Mucosa of rectum (tissue), 2 donors: ENCODE results near the gene ACTN2.

Experiments used
- H3K27ac ChIP-seq, 2 donors: one replicate each; pipeline ENCODE4 v1.7.0; 2013; ENCODE audit warnings: inconsistent platforms in 2 of 2, low read depth in 2 of 2, low read length in 2 of 2
- H3K27me3 ChIP-seq, 2 donors: one replicate each; pipeline ENCODE4 v1.7.0; 2013; ENCODE audit warnings: low read length in 2 of 2; ENCODE audit not compliant: control insufficient read depth in 2 of 2, insufficient read depth in 2 of 2
- H3K36me3 ChIP-seq, 2 donors: one replicate each; pipeline ENCODE4 v1.7.0; 2013; ENCODE audit warnings: low read length in 2 of 2; ENCODE audit not compliant: control insufficient read depth in 2 of 2, insufficient read depth in 2 of 2
- H3K4me1 ChIP-seq, 2 donors: one replicate each; pipeline ENCODE4 v1.7.0; 2013; ENCODE audit warnings: low read length in 2 of 2, mild to moderate bottlenecking in 1 of 2; ENCODE audit not compliant: control insufficient read depth in 2 of 2, insufficient read depth in 2 of 2
- H3K4me3 ChIP-seq, 2 donors: one replicate each; pipeline ENCODE4 v1.7.0; 2013; ENCODE audit warnings: low read length in 2 of 2
- H3K9ac ChIP-seq, 2 donors: one replicate each; pipeline ENCODE4 v1.7.0; 2013; ENCODE audit warnings: low read length in 2 of 2, low read depth in 1 of 2, mild to moderate bottlenecking in 1 of 2
- H3K9me3 ChIP-seq, 2 donors: one replicate each; pipeline ENCODE4 v1.7.0; 2013; ENCODE audit warnings: low read length in 2 of 2; ENCODE audit not compliant: control insufficient read depth in 2 of 2
- donor health status: healthy.
- donor health status: Normal muscosa, but diverticular disease.

The ACTN2 gene

DNA sequence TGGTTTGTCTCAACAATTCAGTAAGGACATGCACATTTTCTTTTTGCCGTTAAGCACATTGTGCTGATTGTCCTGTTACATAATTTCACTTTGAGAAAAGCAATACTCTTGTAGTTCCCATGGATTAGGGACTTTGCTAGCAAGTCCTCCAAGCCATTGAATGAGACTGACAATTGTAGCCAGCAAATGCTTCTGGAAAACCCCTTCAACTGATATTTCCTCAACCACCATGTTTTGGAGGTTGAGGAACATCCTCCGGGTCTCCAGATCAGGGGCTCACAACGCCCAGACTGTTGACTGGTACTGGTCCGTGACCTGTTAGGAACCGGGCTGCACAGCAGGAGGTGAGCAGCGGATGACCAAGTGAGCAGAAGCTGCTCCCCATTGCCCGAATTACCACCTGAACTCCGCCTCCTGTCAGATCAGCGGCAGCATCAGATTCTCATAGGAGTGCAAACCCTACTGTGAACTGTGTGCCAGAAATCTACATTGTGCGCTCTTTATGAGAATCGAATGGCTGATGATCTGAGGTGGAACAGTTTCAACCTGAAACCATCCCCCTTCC is 24.1 kb downstream of the ACTN2 start:
- Histone ChIP-seq H3K9ac (no peak overlapping the region), H3K9me3 (no peaks in the 10 kb centered on the region), H3K27me3 (no peaks in the 10 kb centered on the region), H3K4me1 (no peaks in the 10 kb centered on the region), H3K36me3 (no peaks in the 10 kb centered on the region), H3K27ac (no peak overlapping the region), H3K4me3 (no peak overlapping the region)

DNA sequence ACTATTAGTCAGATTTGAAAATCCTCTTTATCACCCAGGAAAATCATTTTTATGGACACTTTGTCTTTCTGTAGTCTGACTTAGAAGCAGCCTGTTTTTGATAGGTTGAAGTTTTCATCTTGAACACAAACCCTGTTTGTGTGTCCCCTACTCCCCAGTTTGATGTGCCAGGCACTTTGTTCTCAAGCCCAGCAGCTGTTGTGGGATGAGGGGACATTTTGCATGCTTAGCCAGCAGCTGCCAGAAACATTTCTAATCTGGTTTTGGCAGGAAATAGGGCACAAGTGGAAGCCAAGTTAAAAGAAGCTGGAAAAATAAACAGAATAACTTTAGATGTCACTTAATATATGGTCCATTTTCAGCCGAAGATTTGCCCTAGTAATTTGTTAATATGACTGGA is 29.9 kb downstream of the ACTN2 start:
- no peak overlapping the region for H3K27ac ChIP-seq

DNA sequence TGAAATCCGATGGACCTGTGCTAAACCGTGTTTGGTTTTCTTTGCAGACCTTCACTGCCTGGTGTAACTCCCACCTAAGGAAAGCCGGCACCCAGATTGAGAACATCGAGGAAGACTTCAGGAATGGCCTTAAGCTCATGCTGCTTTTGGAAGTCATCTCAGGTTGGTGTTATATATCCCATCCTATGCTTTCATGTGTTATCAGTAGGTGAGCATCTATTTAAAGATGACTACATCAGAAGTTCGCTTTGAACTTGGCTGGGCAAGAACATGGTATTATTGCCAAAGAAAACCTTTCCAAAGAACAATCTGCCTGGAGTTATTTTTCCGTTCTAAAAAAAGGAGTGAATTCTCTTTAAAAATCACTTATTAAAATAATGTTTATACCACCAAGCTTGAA is 31.5 kb downstream of the ACTN2 start:
- H3K9me3 ChIP-seq: no peaks in the 10 kb centered on the region
- no peak overlapping the region for H3K4me3 ChIP-seq
- no peaks in the 10 kb centered on the region for H3K27me3 ChIP-seq
- H3K36me3 ChIP-seq: no peaks in the 10 kb centered on the region
- H3K9ac ChIP-seq: no peak overlapping the region
- no peaks in the 10 kb centered on the region for H3K4me1 ChIP-seq
- H3K27ac ChIP-seq: no peak overlapping the region

More for the DNA sequence above, 29.9 kb downstream of the ACTN2 start:
- Histone ChIP-seq H3K27me3 (no peaks in the 10 kb centered on the region), H3K9ac (no peak overlapping the region), H3K36me3 (no peaks in the 10 kb centered on the region), H3K9me3 (no peaks in the 10 kb centered on the region), H3K4me1 (no peaks in the 10 kb centered on the region), H3K4me3 (no peak overlapping the region)

DNA sequence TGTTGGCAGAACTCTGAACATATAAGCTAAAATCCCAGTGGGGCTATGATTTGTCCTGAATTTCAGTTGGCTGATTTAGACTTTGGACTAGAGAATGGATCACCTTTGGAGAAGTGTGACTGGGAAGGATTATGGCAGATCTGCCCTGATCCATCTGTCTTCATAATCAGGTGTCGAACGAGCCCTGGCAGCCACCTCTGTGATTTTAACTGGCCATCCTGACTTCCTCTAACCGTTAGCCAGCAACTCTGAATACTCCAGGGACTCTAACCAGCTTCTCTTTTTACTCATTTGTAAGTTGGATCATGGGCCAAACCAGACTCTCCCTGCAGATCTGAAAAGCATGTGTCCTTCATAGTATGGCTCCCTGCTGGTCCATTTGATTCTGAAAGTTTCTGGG is 32.0 kb downstream of the ACTN2 start:
- H3K9ac ChIP-seq: no peak overlapping the region
- H3K9me3 ChIP-seq: no peaks in the 10 kb centered on the region
- H3K36me3 ChIP-seq: no peaks in the 10 kb centered on the region
- H3K4me3 ChIP-seq: no peak overlapping the region
- H3K27me3 ChIP-seq: no peaks in the 10 kb centered on the region
- H3K27ac ChIP-seq: no peak overlapping the region
- H3K4me1 ChIP-seq: no peaks in the 10 kb centered on the region

DNA sequence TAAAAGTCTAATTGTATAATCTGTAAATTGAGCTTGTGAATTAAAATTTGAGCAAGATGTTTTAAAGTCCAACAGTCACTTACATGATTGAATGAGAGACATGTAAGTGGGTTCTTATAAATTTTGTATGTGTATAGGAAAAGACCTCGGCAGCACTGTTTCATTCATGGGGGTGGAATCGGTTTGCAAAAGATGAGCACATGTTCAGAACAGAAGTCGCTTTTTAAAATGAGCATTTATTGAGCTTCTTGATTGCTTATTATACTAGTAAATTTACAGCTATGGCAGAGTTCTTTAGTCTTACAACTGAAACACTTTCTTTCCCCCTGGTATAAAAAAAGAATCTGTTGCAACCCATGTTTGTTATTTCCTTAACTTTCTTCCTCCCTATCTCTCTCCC is 33.9 kb downstream of the ACTN2 start:
- Histone ChIP-seq H3K9ac (no peak overlapping the region), H3K36me3 (no peaks in the 10 kb centered on the region)

DNA sequence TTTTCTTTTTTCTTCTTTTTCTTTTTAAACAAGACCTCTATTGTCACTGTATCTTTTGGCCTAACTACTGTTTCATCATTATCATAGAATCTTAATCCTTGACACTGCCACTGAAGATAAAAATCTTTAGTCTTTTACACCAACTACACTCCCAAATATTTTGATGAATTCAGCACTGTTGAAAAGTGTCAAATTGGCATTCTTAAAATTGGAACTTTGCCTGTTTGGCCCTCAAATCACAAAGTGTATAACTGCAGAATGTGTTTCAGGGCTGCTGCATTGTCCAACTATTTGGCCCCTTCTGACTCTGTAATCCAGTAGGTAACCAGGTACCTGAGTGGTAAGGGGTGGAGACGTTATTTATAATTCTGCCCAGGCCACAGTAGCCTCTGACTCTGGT is 34.3 kb downstream of the ACTN2 start:
- Histone ChIP-seq H3K4me1 (no peaks in the 10 kb centered on the region), H3K27ac (no peak overlapping the region), H3K27me3 (no peaks in the 10 kb centered on the region), H3K9me3 (no peaks in the 10 kb centered on the region), H3K36me3 (no peaks in the 10 kb centered on the region), H3K4me3 (no peak overlapping the region), H3K9ac (no peak overlapping the region)

More for the DNA sequence above, 33.9 kb downstream of the ACTN2 start:
- H3K4me3 ChIP-seq: no peak overlapping the region
- H3K4me1 ChIP-seq: no peaks in the 10 kb centered on the region
- no peaks in the 10 kb centered on the region for H3K9me3 ChIP-seq
- no peaks in the 10 kb centered on the region for H3K27me3 ChIP-seq
- no peak overlapping the region for H3K27ac ChIP-seq

DNA sequence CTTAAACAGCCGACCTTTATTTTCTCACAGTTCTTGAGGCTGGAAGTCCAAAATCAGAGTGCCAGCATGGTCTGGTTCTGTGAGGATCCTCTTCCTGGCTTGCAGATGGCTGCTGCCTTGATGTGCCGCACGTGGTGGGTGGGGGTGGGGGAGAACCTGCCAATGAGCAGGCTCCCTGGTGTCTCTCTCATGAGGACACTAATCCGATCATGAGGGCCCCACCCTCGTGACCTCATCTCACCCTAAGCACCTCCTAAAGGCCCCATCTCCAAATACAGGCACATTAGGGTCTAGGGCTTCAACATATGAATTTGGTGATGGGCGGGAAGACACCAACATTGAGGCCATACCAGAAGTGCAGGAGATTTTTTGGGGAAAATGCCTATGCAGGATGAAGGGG is 37.8 kb downstream of the ACTN2 start:
- Histone ChIP-seq H3K27ac (no peak overlapping the region), H3K27me3 (no peaks in the 10 kb centered on the region), H3K36me3 (no peaks in the 10 kb centered on the region), H3K9ac (no peak overlapping the region), H3K4me3 (no peak overlapping the region), H3K4me1 (no peaks in the 10 kb centered on the region), H3K9me3 (no peaks in the 10 kb centered on the region)

DNA sequence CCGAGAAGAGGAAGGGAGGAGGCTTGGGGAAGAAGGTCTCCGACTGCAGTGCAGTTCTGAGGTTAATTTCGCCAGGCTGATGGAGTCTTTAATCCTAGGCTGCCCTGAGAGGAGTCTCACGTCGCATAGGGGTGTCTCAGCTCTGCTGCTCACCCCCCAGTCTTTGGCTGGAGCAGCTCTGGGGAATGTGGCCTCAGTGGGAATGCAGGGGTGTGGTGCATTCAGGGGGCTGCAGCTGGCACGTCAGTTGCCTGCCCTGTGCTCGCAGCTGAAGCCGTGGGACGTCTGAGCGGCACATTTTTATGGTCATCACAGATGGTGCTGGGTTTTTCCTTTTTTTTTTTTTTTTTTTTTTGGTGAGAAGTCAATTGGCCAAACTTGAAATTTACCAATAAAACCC is 38.2 kb downstream of the ACTN2 start:
- no peaks in the 10 kb centered on the region for H3K9me3 ChIP-seq
- no peak overlapping the region for H3K4me3 ChIP-seq
- no peaks in the 10 kb centered on the region for H3K27me3 ChIP-seq
- no peaks in the 10 kb centered on the region for H3K4me1 ChIP-seq
- H3K9ac ChIP-seq: no peak overlapping the region
- H3K36me3 ChIP-seq: no peaks in the 10 kb centered on the region
- no peak overlapping the region for H3K27ac ChIP-seq

DNA sequence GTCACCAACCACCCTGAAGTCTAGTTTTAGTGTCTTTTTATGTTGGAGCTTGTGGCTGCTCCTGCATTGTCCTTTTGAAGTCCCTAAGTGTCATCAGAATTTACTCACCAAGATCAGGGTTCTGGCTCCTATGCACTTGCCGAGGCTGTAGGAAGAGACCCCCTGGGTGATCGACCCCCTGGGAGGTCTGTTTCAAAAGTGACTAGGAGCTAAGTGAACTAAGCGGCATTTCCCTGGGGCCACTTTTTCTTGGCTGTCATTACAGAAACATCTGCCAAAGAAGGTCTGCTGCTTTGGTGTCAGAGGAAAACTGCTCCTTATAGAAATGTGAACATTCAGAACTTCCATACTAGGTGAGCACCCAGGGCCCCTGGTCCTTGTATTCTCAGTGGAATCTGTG is 39.4 kb downstream of the ACTN2 start:
- Histone ChIP-seq H3K27ac (no peak overlapping the region), H3K4me3 (no peak overlapping the region), H3K4me1 (no peaks in the 10 kb centered on the region), H3K9me3 (no peaks in the 10 kb centered on the region), H3K36me3 (no peaks in the 10 kb centered on the region), H3K27me3 (no peaks in the 10 kb centered on the region), H3K9ac (no peak overlapping the region)

DNA sequence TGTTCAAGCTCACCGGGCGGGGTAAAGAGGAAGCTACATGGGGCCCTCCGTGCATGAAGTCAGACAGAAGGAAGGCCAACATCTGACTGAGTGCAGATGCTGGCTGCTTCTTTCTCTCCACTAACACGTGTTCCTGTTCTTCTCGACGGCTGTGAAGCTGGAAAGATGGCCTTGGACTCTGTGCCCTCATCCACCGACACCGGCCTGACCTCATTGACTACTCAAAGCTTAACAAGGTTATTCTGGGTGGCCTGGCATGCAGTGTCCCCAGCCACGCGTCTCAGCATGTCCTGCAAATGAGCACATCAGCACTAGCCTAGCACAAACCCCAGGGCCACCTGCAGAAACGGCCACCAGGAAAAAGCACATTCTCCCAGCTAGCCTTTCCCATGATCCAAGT is 41.2 kb downstream of the ACTN2 start:
- H3K27me3 ChIP-seq: no peaks in the 10 kb centered on the region
- no peak overlapping the region for H3K9ac ChIP-seq
- no peak overlapping the region for H3K4me3 ChIP-seq
- H3K4me1 ChIP-seq: no peaks in the 10 kb centered on the region
- no peaks in the 10 kb centered on the region for H3K9me3 ChIP-seq
- H3K36me3 ChIP-seq: no peaks in the 10 kb centered on the region
- H3K27ac ChIP-seq: no peak overlapping the region

DNA sequence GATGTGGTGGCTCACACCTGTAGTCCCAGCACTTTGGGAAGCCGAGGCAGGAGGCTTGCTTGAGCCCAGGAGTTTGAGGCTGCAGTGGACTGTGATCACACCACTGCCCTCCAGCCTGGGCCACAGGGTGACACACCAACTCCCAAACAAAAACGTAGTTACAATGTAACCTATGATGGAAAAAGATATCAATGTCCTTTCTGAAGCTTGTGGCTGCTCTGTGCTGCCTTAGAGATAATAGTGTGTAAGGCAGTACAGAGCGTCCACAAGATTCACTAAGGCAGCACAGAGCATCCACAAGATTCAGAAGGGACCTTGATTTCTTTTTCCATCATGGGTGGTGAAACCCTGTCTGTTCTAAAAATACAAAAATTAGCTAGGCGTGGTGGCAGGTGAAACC is 42.5 kb downstream of the ACTN2 start:
- Histone ChIP-seq H3K4me1 (no peaks in the 10 kb centered on the region), H3K9ac (no peak overlapping the region), H3K27me3 (no peaks in the 10 kb centered on the region), H3K4me3 (no peak overlapping the region), H3K9me3 (no peaks in the 10 kb centered on the region), H3K27ac (no peak overlapping the region), H3K36me3 (no peaks in the 10 kb centered on the region)
